ENCODE data around the gene DNM3.

DNA sequence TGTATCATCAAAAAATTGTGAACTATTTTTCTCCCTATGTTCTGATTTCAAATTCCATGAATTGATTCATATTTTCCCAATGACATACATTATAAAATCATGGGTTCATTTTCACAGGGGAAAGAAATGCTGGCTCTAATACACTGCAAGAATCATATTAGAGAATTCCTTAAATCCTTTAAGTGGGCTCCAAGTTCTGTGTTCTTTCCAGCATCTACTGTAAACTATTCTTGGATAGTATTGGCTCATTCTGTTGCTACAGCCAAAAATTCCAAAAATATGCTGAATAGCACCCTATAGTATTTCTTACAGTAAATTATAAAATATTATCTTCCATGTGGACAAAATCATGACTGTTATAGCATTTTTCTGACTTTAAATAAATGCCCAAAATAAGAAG, 560.2 kb downstream of the DNM3 start:
- TF ChIP-seq CTCF (IDR thresholded peaks at IDR 0.05; ENCODE audit: low read depth, low read length): no peak
- no peak for TF ChIP-seq POLR2A (IDR thresholded peaks at IDR 0.05; ENCODE audit: extremely low read depth, insufficient read length)
- TF ChIP-seq MAX (IDR thresholded peaks at IDR 0.05; ENCODE audit: low read depth, low read length): no peak
- TF ChIP-seq MYC (IDR thresholded peaks at IDR 0.05; ENCODE audit: low read depth, low read length): no peak
